Measurements from ENCODE around the gene HSBP1L1.

Gene HSBP1L1

GRCh38 chr18:79924814-79925731, 39.4 kb upstream of the HSBP1L1 start:
- Histone ChIP-seq H3K36me3 (ENCODE audit: insufficient read depth, low read length) (no peaks in the 10 kb centered on the region), H3K9me3 (ENCODE audit: control insufficient read depth, insufficient read depth, low read length) (peaks cover 8% of the 10 kb centered on the region), H3K4me1 (ENCODE audit: insufficient read depth, low read length) (no peaks in the 10 kb centered on the region; the same call in 1 of the 2 replicates), H3K9ac (ENCODE audit: low read depth, low read length) (no peak overlapping the region)

GRCh38 chr18:79926306-79926705, 38.1 kb upstream of the HSBP1L1 start:
- Histone ChIP-seq H3K4me1 (ENCODE audit: insufficient read depth, low read length) (no peaks in the 10 kb centered on the region; the same call in 1 of the 2 replicates), H3K36me3 (ENCODE audit: insufficient read depth, low read length) (no peaks in the 10 kb centered on the region), H3K9ac (ENCODE audit: low read depth, low read length) (no peak overlapping the region), H3K9me3 (ENCODE audit: control insufficient read depth, insufficient read depth, low read length) (peaks cover 8% of the 10 kb centered on the region)

- Histone ChIP-seq H3K9ac (ENCODE audit: low read depth, low read length) (no peak overlapping the region), H3K9me3 (ENCODE audit: control insufficient read depth, insufficient read depth, low read length) (peaks cover 8% of the 10 kb centered on the region), H3K4me1 (ENCODE audit: insufficient read depth, low read length) (no peaks in the 10 kb centered on the region; the same call in 1 of the 2 replicates), H3K36me3 (ENCODE audit: insufficient read depth, low read length) (no peaks in the 10 kb centered on the region)
These were observed 37.5 kb upstream of the HSBP1L1 start for GRCh38 chr18:79926715-79927606.

GRCh38 chr18:79927607-79928562, 36.6 kb upstream of the HSBP1L1 start:
- H3K9ac ChIP-seq (ENCODE audit: low read depth, low read length) = no peak overlapping the region
- no peaks in the 10 kb centered on the region for H3K36me3 ChIP-seq (ENCODE audit: insufficient read depth, low read length)
- H3K4me1 ChIP-seq (ENCODE audit: insufficient read depth, low read length) = no peaks in the 10 kb centered on the region; the same call in 1 of the 2 replicates
- peaks cover 8% of the 10 kb centered on the region for H3K9me3 ChIP-seq (ENCODE audit: control insufficient read depth, insufficient read depth, low read length)

GRCh38 chr18:79928563-79928960, 35.9 kb upstream of the HSBP1L1 start:
- no peak overlapping the region for H3K9ac ChIP-seq (ENCODE audit: low read depth, low read length)
- no peaks in the 10 kb centered on the region; the same call in 1 of the 2 replicates for H3K4me1 ChIP-seq (ENCODE audit: insufficient read depth, low read length)
- H3K9me3 ChIP-seq (ENCODE audit: control insufficient read depth, insufficient read depth, low read length) = peaks cover 8% of the 10 kb centered on the region
- no peaks in the 10 kb centered on the region for H3K36me3 ChIP-seq (ENCODE audit: insufficient read depth, low read length)

GRCh38 chr18:79930020-79930642, 34.3 kb upstream of the HSBP1L1 start:
- peaks cover 8% of the 10 kb centered on the region for H3K9me3 ChIP-seq (ENCODE audit: control insufficient read depth, insufficient read depth, low read length)
- no peak overlapping the region for H3K9ac ChIP-seq (ENCODE audit: low read depth, low read length)
- no peaks in the 10 kb centered on the region; the same call in 1 of the 2 replicates for H3K4me1 ChIP-seq (ENCODE audit: insufficient read depth, low read length)
- H3K36me3 ChIP-seq (ENCODE audit: insufficient read depth, low read length) = no peaks in the 10 kb centered on the region

GRCh38 chr18:79931475-79931874, 33.0 kb upstream of the HSBP1L1 start:
- H3K36me3 ChIP-seq (ENCODE audit: insufficient read depth, low read length) = no peaks in the 10 kb centered on the region
- H3K9me3 ChIP-seq (ENCODE audit: control insufficient read depth, insufficient read depth, low read length) = peaks cover 8% of the 10 kb centered on the region
- H3K4me1 ChIP-seq (ENCODE audit: insufficient read depth, low read length) = no peaks in the 10 kb centered on the region; the same call in 1 of the 2 replicates
- no peak overlapping the region for H3K9ac ChIP-seq (ENCODE audit: low read depth, low read length)

- H3K9me3 ChIP-seq (ENCODE audit: control insufficient read depth, insufficient read depth, low read length) = peaks cover 8% of the 10 kb centered on the region
- H3K4me1 ChIP-seq (ENCODE audit: insufficient read depth, low read length) = no peaks in the 10 kb centered on the region
- H3K36me3 ChIP-seq (ENCODE audit: insufficient read depth, low read length) = no peaks in the 10 kb centered on the region
- H3K9ac ChIP-seq (ENCODE audit: low read depth, low read length) = no peak overlapping the region
These were observed 31.5 kb upstream of the HSBP1L1 start for GRCh38 chr18:79932907-79933306.

- Histone ChIP-seq H3K36me3 (ENCODE audit: insufficient read depth, low read length) (no peaks in the 10 kb centered on the region), H3K9ac (ENCODE audit: low read depth, low read length) (no peak overlapping the region), H3K9me3 (ENCODE audit: control insufficient read depth, insufficient read depth, low read length) (peaks cover 8% of the 10 kb centered on the region), H3K4me1 (ENCODE audit: insufficient read depth, low read length) (no peaks in the 10 kb centered on the region)
These were observed 30.7 kb upstream of the HSBP1L1 start for GRCh38 chr18:79933765-79934164.

- Histone ChIP-seq H3K9me3 (ENCODE audit: control insufficient read depth, insufficient read depth, low read length) (peaks cover 5% of the 10 kb centered on the region), H3K36me3 (ENCODE audit: insufficient read depth, low read length) (no peaks in the 10 kb centered on the region), H3K4me1 (ENCODE audit: insufficient read depth, low read length) (no peaks in the 10 kb centered on the region), H3K9ac (ENCODE audit: low read depth, low read length) (no peak overlapping the region)
These were observed 29.9 kb upstream of the HSBP1L1 start for GRCh38 chr18:79934311-79935097.

- Histone ChIP-seq H3K9ac (ENCODE audit: low read depth, low read length) (no peak overlapping the region), H3K36me3 (ENCODE audit: insufficient read depth, low read length) (no peaks in the 10 kb centered on the region), H3K4me1 (ENCODE audit: insufficient read depth, low read length) (no peaks in the 10 kb centered on the region), H3K9me3 (ENCODE audit: control insufficient read depth, insufficient read depth, low read length) (no peaks in the 10 kb centered on the region; the same call in 1 of the 2 replicates)
These were observed 29.4 kb upstream of the HSBP1L1 start for GRCh38 chr18:79935098-79935480.

- H3K9ac ChIP-seq (ENCODE audit: low read depth, low read length) = no peak overlapping the region
- H3K4me1 ChIP-seq (ENCODE audit: insufficient read depth, low read length) = no peaks in the 10 kb centered on the region
These were observed 28.9 kb upstream of the HSBP1L1 start for GRCh38 chr18:79935499-79935898.

GRCh38 chr18:79935925-79936324, 28.5 kb upstream of the HSBP1L1 start:
- Histone ChIP-seq H3K4me1 (ENCODE audit: insufficient read depth, low read length) (no peaks in the 10 kb centered on the region), H3K36me3 (ENCODE audit: insufficient read depth, low read length) (no peaks in the 10 kb centered on the region), H3K9me3 (ENCODE audit: control insufficient read depth, insufficient read depth, low read length) (no peaks in the 10 kb centered on the region; the same call in 1 of the 2 replicates), H3K9ac (ENCODE audit: low read depth, low read length) (no peak overlapping the region)

More at GRCh38 chr18:79935499-79935898, 28.9 kb upstream of the HSBP1L1 start:
- no peaks in the 10 kb centered on the region for H3K36me3 ChIP-seq (ENCODE audit: insufficient read depth, low read length)
- H3K9me3 ChIP-seq (ENCODE audit: control insufficient read depth, insufficient read depth, low read length) = no peaks in the 10 kb centered on the region; the same call in 1 of the 2 replicates
